HEK293T (cell line): ENCODE measurements around the gene MED26.

Experiments
- BHLHE40 ChIP-seq: fragments of 450-650 bp; IDR thresholded peaks from 2 replicates; pipeline ENCODE4 v1.6.1; 2016; ENCODE audit warnings: mild to moderate bottlenecking, moderate library complexity, borderline replicate concordance
- CTBP1 ChIP-seq: fragments of 450-650 bp; IDR thresholded peaks from 2 replicates; pipeline ENCODE4 v1.6.1; 2016; ENCODE audit warnings: borderline replicate concordance
- ELF4 ChIP-seq: fragments of 450-650 bp; IDR thresholded peaks from 2 replicates; pipeline ENCODE4 v1.6.1; 2017; ENCODE audit warnings: antibody characterized with exemption
- FOXA1 ChIP-seq: fragments of 450-650 bp; IDR thresholded peaks from 2 replicates; pipeline ENCODE4 v1.6.1; 2016; ENCODE audit warnings: mild to moderate bottlenecking
- LEF1 ChIP-seq: fragments of 450-650 bp; IDR thresholded peaks from 2 replicates; pipeline ENCODE4 v1.6.1; 2017; ENCODE audit warnings: mild to moderate bottlenecking, borderline replicate concordance

- TF ChIP-seq LEF1 (no peak), CTBP1 (no peak), FOXA1 (no peak), BHLHE40 (no peak), ELF4 (no peak)
These were observed 36.0 kb downstream of the MED26 start for GRCh38 chr19:16591803-16592556.
